GM18505 (cell line): Measurements from ENCODE around the gene INPP5D.

Source experiments
- ATAC-seq: cut with Tn5 transposase; IDR thresholded peaks from one replicate; pipeline ENCODE4 v1.9.1; 2021; ENCODE audit not compliant: unreplicated experiment
- POLR2A ChIP-seq: IDR thresholded peaks from 4 replicates; pipeline ENCODE4 v1.6.1; 2011; ENCODE audit warnings: borderline replicate concordance; ENCODE audit not compliant: insufficient read depth, insufficient read length; ENCODE audit errors: extremely low read depth

INPP5D gene

DNA sequence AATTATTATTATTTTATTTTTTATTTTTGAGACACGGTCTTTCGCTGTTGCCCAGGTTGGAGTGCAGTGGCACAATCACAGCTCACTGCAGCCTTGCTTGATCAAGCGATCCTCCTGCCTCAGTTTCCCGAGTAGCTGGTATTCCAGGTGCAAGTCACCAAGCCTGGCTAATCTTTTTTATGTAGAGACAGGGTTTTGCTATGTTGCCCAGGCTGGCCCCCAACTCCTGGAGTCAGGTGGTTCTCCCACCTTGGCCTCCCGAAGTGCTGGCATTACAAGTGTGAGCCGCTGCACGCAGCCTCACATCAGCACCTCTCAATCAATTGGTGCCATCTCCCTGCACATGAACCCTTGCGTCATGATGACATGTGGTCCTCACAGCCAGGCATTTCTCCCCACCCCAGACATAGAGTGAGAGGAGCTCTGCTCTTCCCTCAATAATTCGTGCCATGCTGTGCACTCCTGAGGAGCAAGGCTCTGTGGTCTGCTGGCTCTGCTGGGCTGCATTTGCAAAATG lies 5.9 kb downstream of the INPP5D start:
- no peak for ATAC-seq
- TF ChIP-seq POLR2A: no peak

DNA sequence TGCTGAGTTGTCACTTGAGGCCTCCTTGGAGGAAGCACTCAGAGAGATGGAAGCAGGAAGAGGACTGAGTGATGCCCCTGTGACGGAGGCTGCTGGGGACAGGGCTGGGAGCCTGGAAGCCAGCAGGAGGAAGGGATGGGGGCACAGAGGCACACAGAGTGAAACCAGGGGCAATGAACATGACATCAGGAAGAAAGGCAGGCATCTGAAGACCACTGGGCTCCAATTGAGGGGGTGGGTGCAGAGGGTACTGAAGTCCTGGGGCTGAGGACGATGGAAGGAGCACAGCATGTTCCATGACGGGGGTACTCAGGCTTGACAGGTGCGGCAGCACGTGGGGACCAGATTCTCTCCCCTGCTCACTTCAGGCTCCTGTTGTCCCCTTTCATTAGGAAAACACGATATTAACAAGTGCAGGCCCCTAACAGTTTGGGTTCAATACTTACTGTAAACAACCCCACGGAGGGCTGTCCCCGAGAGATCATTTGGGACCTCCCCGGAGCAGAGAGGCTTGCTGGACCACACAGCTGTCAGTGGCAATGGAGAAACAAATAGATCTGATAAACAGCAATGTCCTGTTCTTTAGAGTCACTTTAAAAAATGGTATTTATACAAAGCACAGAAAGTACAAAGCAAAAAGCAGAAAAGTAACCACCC lies 8.7 kb downstream of the INPP5D start:
- ATAC-seq: no peak
- no peak for TF ChIP-seq POLR2A

DNA sequence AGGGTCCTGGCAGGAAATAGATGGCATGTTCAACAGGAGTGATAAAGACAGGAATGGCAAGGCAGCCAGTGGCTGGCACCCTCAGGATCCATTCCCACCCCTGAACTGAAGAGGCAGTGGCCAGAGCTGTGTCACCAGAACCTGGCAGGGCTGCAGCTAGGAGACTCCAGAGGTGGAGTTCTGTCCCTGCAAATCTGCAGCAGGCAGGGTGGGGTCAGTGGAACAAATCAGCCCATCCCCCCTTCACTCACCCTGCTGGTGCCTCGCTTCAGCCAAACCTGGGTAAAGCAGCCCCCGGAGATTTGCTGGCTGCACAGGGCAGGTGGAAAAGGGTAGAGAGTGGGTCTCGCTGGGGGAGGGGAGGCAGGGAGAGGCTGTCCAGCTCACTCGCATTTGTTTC lies 12.7 kb downstream of the INPP5D start:
- no peak for ATAC-seq
- no peak for TF ChIP-seq POLR2A

- no peak for ATAC-seq
- no peak for TF ChIP-seq POLR2A
Observed at GRCh38 chr2:233074106-233074505, 14.0 kb downstream of the INPP5D start.

DNA sequence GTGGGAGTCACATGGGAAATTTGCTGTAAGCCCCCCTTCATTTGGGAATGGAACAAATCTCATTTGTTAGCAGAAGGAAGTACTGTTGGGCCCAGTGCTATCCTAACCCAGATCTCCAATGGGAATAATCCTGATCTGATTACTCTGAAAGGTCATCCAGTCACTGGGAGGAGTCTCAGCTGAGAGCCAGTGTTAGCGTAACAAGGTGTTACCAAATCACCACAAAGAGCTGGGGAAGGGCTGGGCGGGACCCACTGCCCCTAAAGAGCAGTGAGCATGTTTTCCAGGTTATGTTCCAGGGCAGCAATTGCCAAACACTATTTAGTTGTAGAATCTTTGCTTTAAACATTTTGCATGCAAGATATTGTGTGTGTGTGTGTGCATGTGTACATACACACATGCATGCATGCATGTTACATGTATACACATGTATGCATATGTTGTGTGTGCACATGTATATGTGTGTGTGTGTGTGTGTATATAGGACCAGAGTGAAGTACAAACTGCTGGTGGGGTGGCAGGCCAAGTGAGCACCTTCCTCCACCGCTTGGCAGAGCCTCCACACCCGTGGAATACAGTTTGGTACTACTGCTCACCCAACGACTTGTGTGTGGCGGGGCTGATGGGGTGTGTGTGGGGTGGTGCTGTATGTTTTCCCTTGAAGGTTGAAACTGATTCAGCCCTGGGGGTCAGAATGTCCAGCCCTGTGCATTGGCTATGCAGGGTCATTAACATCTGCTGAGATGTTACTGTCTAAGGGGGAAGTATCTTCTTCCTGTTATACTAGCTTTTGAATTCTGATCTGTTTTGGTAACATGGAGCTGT lies 15.2 kb downstream of the INPP5D start:
- TF ChIP-seq POLR2A: peak; percentile 4

DNA sequence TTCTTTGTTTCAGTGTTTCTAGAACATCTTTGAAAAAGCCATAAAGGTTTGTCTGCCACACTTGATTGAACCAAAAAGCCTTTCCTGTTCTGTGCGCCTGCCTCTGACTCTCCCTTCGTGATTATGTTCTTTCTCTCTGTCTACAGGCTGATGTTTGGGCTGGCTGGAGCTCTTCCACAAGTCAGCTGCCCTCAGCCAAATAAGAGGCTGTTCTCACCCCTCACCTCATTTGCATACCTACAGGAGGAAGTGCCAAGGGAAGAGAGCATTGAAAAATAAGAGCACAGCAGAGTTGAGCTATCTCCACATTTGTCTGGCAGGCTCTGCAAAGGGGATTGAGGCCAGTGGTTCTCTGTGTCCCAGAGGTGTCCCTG lies 15.8 kb downstream of the INPP5D start:
- ATAC-seq: peak; percentile 50

More for the DNA sequence above, 15.2 kb downstream of the INPP5D start:
- ATAC-seq: no peak

DNA sequence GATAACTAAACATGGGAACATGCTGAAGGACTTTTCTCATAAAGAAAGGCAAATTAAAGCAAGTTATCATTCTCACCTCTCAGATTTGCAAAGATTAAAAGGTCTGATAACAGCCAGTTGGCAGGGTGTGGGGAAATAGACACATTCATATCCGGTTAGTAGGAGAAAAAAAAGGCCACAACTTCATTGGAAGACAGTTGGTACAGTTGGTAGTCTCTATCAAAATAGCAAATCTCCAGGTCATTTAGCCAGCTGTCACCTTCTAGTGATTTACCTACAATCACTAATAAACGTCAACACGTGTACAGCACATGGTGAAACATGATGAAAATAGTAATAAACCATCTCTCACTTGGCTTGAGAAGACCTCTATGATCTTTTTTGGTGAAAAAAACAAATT lies 16.6 kb downstream of the INPP5D start:
- no peak for ATAC-seq
- no peak for TF ChIP-seq POLR2A

More for the DNA sequence above, 15.8 kb downstream of the INPP5D start:
- TF ChIP-seq POLR2A: peak; percentile 56

DNA sequence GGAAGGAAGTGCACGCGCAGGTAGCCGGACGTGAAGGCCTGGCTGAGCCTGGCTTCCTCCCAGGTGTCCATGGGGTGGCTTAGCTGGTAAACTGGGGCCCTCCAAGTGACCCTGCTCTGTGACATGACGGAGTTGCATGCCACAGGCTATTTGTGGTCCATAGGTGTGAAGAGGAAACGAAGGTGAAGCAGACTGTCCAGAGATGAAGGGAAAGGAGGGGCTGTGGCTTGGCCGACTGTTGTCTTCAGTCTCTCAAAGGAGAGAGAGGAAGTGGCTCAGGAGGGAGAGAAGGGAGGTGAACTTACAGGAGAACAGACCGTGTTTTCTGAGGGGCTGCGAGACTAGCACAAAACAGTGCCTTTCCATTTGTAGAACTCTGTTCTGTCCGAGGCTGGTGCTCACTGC lies 19.3 kb downstream of the INPP5D start:
- ATAC-seq: peak; percentile 29
- no peak for TF ChIP-seq POLR2A

DNA sequence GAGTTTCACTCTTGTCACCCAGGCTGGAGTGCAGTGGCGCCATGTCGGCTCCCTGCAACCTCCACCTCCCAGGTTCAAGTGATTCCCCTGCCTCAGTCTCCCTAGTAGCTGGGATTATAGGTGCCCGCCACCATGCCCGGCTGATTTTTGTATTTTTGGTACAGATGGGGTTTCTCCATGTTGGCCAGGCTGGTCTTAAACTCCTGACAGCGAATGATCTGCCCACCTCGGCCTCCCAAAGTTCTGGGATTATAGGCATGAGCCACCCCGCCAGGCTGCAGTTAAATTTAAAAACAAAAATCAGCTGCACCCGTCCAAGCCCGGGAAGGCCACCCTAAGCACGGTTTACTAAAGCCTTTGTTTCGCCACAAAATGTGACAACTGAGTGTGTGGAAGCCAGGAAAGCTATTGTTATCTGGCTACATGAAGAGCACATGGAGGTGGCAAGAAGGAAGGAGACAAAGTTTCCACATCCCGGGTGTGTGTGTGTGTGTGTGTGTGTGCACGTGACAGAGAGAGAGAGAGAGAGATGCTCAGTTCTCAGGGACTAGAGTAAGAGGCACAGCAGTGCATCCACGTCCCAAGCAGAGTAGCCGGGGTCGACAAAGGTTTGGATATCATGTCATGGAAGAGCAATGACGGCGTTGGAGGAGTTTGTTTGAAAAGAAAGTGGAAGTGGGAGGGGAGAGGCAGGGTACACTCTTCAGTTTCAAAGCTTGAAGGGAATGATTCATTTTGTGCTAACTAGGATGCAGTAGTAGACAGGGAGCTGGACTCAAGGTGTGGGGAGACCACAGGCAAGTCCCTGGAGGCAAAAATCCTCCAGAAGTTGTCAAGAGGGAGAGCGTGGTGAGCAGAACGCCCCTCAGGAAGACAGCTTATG lies 20.1 kb downstream of the INPP5D start:
- TF ChIP-seq POLR2A: no peak

DNA sequence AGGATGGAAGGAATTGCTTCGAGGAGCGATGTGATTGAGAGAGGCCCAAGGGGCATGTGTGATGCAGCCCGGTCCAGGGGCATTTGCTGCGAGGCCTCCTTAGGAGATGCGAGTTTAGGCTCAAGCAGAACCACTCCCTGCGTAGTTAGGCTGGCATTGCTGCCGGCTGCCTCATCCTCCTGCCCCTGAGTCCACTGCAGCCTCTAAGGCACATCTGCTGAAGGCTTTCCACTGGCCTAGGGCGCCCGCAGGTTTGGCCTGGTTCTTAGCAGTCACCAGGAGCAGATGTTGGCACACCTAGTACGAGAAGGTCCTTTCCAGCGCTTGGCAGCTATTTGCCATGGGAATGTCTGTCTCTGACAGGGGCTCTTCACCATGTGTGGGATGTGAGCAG lies 20.7 kb downstream of the INPP5D start:
- no peak for ATAC-seq
- TF ChIP-seq POLR2A: peak; percentile 52

More for the DNA sequence above, 20.1 kb downstream of the INPP5D start:
- ATAC-seq: no peak

- no peak for TF ChIP-seq POLR2A
- no peak for ATAC-seq
Observed at GRCh38 chr2:233081232-233081730, 21.1 kb downstream of the INPP5D start.

DNA sequence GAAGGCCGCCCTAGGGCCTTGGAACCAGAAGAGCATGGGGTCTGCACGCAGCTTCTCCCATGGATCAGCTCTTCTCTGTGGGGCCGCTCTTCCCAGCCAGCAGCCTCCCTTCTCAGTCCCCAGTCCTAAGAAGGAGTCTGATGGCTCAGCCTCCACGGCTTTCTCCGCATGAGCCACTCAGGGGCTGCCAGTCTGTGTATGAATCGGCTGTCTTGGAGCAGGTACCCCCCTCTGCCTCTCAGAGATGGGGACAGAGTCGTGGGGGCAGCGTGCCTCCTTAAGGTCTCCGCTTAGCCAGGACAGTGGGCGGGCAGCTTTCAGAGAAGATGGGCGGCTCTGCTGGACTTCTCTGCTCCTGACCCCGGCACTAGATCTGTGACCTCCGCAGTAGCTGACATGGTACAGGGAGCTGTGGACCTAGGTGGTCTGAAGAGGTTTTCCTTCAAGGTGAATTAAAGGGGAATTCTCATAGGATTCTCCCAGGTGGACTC lies 21.6 kb downstream of the INPP5D start:
- peak; percentile 66 for TF ChIP-seq POLR2A
- ATAC-seq: no peak
